ENCODE results near the gene GABARAP.
A peak's percentile ranks its signal among the peaks of the same experiment; 100 is the strongest.
"Not testable (repeated sequence)": the region's sequence is repeated elsewhere in the genome, so short reads cannot be mapped to it uniquely, and the experiment has no call there.

The GABARAP gene

DNA sequence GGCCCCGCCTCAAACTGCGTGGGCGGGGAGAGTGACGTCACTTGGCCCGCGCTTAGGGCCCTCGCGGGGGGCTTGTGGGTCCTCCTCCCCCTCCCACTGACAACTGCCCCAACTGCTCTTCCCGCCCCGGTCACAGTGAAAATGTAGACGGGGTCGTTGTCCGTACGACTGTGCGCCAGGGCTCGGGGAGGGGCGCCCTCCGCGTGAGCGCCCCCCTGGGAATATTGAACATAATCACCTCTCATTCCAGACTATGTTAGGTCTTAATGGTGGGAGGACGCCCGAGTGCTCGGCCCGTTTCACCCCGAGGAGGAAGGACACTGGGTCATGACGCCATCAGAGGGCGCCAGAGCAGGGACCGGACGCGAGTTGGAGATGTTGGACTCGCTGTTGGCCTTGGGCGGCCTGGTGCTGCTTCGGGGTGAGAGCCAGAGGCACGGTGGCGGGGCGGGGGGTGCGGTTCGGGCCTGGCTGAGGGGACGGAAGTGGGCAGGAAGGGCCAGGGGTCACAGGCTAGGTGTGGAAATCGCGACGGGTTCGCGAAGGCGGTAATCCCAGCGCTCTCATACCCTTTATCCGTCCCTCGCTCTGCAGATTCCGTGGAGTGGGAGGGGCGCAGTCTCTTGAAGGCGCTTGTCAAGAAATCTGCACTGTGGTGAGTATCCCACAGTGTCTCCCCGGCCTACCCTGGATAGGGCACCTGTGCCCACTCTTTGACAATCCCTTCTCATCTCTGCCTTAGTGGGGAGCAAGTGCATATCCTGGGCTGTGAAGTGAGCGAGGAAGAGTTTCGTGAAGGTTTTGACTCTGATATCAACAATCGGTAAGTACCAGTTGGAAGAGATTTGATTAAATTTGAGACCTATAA lies 10.2 kb upstream of the GABARAP start, which contains the start of gene ELP5:
TSS of gene ELP5 (plus strand) at position 40 of the 868 bp plus-strand sequence. CDS start at position 376, 336 bp downstream.
- no peak for DNase-seq (ENCODE audit: low spot score in 2 of 2)
- Mint-ChIP-seq H3K4me1 (peaks cover 26% of the 10 kb centered on the region), H3K4me3 (peak within 1 kb of the TSS; percentile 89), H3K9me3 (no peaks in the 10 kb centered on the region), H3K27ac (peak within 1 kb of the TSS; percentile 99), H3K27me3 (no peaks in the 10 kb centered on the region), H3K36me3 (peaks cover 18% of the 10 kb centered on the region)
- ATAC-seq (ENCODE audit: low read depth) = peak; percentile 62

DNA sequence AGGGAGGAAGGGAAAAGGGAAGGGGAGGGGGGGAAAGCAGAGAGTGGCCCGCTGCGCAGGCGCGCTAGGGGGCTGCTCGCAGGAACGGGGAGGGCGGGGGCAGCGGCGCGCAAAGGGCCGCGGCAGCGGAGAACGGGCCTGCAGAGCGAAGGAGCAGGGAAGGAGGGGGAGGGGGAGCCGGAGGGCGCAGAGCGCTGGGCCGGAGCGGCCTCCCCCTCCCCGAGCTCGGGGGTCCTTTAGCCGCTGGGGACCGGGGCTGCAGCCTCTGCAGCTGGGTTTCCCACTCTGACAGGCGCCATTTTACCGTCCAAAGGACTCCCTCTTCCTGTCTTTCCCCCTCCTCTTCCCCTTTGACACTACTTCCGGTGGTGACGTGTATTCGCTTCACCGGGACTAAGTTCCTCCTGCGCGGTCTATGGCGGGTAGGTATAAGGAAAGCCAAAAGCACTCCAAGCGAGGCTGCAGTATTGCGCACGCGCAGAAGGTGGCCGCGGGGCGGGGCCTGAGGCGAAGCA lies 9.5 kb upstream of the GABARAP start, which contains the start of gene CTDNEP1:
TSS of gene CTDNEP1 (minus strand) at position 74 of the 515 bp plus-strand sequence. CDS start 438 bp downstream, outside the sequence.
- ATAC-seq (ENCODE audit: low read depth) (peak; percentile 85), DNase-seq (ENCODE audit: low spot score in 2 of 2) (peak; percentile 99)
- peak within 1 kb of the TSS; percentile 99 for H3K27ac Mint-ChIP-seq
- peaks cover 26% of the 10 kb centered on the region for H3K4me1 Mint-ChIP-seq
- H3K27me3 Mint-ChIP-seq = no peaks in the 10 kb centered on the region
- peaks cover 17% of the 10 kb centered on the region for H3K36me3 Mint-ChIP-seq
- no peaks in the 10 kb centered on the region for H3K9me3 Mint-ChIP-seq
- peak within 1 kb of the TSS; percentile 89 for H3K4me3 Mint-ChIP-seq

DNA sequence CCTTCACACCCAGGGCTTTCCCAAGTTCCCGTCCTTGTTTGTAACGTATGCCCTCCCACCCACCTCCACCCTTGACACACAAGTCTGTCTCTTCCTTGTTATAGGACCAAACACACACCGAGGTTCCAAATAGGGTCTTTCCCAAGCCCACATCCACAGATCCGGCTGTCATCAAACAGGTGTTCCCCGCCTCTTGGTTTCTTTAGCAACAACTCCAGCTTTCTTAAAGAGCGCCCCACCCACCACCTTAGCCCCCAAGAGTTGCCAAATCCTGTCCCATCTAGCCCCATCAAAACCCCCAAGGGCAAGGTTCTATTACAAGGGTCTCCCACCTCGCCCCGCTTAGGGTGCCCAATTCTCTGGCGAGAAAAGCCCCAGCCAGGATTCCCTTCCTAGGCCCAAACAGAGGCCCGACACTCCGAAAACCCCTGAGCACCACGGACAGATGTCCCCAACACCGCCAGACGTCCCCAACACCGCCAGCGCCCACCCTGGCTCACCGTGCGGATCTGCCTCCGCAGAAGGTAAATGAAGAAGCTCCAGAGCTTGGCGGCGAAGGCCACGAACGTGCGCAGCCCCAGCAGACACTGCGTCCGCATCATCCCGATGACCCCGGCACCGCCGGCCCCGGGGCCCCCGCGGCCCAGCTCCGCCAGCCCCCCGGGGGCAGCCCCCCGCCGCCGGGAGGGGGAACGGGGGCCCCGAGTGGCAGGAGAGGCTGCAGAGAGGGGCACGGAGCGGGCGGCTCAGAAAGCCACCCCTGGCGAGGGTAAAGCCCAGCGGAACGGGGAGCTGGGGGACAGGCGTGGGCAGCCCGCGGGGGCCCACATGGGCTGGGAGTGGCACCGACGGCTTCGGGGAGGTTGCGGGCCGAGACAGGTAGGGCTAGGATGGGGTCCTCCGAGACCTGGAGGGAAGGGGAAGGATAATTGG lies 8.7 kb upstream of the GABARAP start:
- no peaks in the 10 kb centered on the region for H3K27me3 Mint-ChIP-seq
- DNase-seq (ENCODE audit: low spot score in 2 of 2) = peak in 1 of 2 donors; percentile 25
- peaks cover 26% of the 10 kb centered on the region for H3K4me1 Mint-ChIP-seq

DNA sequence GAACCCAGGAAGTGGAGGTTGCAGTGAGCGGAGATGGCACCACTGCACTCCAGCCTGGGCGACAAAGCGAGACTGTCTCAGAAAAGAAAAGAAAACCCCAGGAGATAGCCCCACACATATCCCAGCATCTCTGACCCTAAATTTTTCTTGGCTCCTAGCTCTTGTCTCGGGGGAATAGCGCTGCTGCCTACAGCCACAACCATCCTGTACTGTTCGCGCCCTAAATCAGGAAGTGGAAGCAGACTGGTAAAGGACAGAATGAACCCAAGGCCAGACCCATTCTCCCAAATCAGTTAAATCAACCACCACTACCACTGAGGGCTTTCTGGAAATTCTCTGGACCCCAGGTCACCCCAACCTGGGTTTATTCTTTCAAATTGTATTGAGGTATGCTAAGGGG lies 7.6 kb upstream of the GABARAP start:
- Mint-ChIP-seq H3K4me1 (peaks cover 26% of the 10 kb centered on the region), H3K36me3 (peaks cover 21% of the 10 kb centered on the region)

More for the DNA sequence above, 8.7 kb upstream of the GABARAP start:
- Mint-ChIP-seq H3K36me3 (peaks cover 20% of the 10 kb centered on the region), H3K4me3 (peak overlapping the region; percentile 89), H3K9me3 (no peaks in the 10 kb centered on the region), H3K27ac (peak overlapping the region; percentile 99)
- ATAC-seq (ENCODE audit: low read depth) = no peak

DNA sequence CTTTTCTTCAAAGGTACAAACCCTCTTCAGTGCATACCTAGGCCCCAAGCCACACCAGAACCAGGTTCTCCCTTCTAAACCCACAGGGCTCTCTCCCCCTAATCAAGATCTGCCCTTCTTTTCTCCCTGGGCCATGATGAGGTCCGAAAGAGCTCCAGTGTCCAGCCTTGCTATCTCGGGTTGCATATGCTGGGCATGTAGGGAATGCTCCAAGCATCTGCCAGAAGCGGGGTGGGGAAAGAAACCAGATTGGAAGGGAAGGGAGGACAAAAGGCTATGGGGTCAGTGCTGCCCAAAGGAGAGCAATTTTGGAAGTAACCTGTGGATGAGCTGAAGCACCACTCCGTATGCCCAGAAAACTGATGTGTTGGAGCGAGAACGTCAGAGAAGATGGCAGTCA lies 7.0 kb upstream of the GABARAP start:
- Mint-ChIP-seq H3K27ac (peak overlapping the region; percentile 99), H3K36me3 (peaks cover 19% of the 10 kb centered on the region), H3K27me3 (no peaks in the 10 kb centered on the region), H3K9me3 (no peaks in the 10 kb centered on the region), H3K4me1 (peaks cover 26% of the 10 kb centered on the region), H3K4me3 (peak overlapping the region; percentile 73)
- no peak for DNase-seq (ENCODE audit: low spot score in 2 of 2)
- ATAC-seq (ENCODE audit: low read depth) = no peak

More for the DNA sequence above, 7.6 kb upstream of the GABARAP start:
- Mint-ChIP-seq H3K9me3 (no peaks in the 10 kb centered on the region), H3K27me3 (no peaks in the 10 kb centered on the region), H3K4me3 (peak overlapping the region; percentile 89), H3K27ac (peak overlapping the region; percentile 99)
- DNase-seq (ENCODE audit: low spot score in 2 of 2) = no peak
- no peak for ATAC-seq (ENCODE audit: low read depth)

DNA sequence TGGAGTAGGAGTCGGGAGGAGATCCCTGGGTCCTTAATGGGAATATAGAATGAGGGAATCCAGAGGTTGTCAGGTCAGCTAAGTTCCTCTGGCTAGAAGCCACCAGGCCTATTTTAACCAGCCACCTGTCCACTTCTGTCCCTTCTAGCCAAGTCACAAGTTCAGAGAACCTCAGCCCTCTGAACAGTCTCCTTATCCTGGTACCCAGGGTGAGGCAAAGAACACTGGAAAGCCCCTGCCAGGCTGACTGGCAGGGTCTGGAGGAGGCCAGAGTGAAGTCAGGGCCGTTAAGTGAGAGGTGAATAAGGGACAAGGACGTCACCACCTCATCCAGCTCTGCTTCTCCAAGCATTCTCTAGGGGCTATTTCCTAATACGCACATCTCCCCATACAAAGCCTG lies 6.5 kb upstream of the GABARAP start:
- ATAC-seq (ENCODE audit: low read depth) (no peak), DNase-seq (ENCODE audit: low spot score in 2 of 2) (no peak)
- Mint-ChIP-seq H3K27ac (peak overlapping the region; percentile 99), H3K4me1 (peaks cover 26% of the 10 kb centered on the region), H3K27me3 (no peaks in the 10 kb centered on the region), H3K9me3 (no peaks in the 10 kb centered on the region), H3K36me3 (peaks cover 19% of the 10 kb centered on the region), H3K4me3 (no peak overlapping the region)

DNA sequence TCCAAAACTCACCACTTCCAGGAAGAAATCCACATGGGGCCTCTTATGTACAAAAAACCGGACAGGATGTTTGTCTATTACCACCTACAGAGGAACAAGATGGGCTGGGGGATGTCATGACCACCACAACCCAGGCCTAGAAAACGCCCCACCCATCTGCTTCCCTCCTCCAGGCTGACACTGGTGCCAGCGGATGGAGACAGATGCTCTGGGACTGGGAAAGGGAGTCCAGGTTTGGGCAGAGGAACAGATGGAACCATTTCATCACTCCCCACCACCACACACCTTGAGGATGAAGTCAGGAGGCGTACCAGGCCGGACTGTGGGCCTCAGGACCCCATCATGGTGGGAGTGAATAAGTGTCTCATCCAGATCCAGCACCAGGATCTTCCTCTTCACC lies 4.5 kb upstream of the GABARAP start:
- no peaks in the 10 kb centered on the region for H3K9me3 Mint-ChIP-seq
- no peak for ATAC-seq (ENCODE audit: low read depth)

DNA sequence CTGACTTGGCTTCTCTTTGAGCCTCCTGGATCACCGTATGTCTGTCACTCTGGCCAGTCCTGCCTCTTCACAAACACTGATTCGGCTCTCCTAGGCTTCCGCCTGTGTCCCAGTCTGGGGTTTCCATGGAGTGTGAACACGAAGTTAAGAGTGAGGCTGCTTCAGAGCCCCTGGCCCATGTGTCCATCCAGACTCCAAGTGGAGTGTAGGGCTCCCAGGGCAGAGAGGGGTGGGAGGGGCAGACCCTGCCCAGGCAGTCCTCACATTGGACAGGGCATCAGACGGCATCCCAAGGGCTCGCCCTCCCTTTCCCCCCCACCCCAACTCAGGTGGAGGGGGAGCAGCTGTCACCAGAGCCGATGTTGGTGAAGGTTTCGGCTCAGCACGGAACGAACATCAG lies 1.6 kb upstream of the GABARAP start:
- Mint-ChIP-seq H3K4me1 (peaks cover 33% of the 10 kb centered on the region), H3K27ac (peak overlapping the region; percentile 100), H3K36me3 (peaks cover 23% of the 10 kb centered on the region)
- not testable (repeated sequence) for H3K27me3 Mint-ChIP-seq; DNase-seq (ENCODE audit: low spot score in 2 of 2); ATAC-seq (ENCODE audit: low read depth); H3K4me3 Mint-ChIP-seq; H3K9me3 Mint-ChIP-seq

More for the DNA sequence above, 4.5 kb upstream of the GABARAP start:
- DNase-seq (ENCODE audit: low spot score in 2 of 2) = no peak
- peaks cover 13% of the 10 kb centered on the region for H3K36me3 Mint-ChIP-seq
- H3K4me1 Mint-ChIP-seq = peaks cover 23% of the 10 kb centered on the region
- no peaks in the 10 kb centered on the region for H3K27me3 Mint-ChIP-seq
- H3K27ac Mint-ChIP-seq = peak overlapping the region; percentile 11
- no peak overlapping the region for H3K4me3 Mint-ChIP-seq

DNA sequence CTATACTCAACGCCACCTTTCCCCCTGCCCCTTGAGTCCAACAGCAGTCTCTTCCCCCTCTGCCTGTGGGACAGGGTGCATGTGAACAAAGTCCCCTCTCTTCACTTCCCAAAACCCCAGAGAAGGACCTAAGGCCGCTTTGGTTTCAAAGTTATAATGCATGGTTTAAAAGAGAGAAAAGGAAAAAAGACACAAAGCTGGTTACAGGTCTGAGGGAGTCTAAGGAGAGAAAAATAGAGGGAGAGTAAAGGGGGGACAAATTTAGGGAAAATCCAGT lies 1.1 kb upstream of the GABARAP start:
- Mint-ChIP-seq H3K4me1 (peaks cover 29% of the 10 kb centered on the region), H3K27ac (peak overlapping the region; percentile 100), H3K4me3 (peak overlapping the region; percentile 100), H3K36me3 (peaks cover 23% of the 10 kb centered on the region), H3K27me3 (no peaks in the 10 kb centered on the region), H3K9me3 (no peaks in the 10 kb centered on the region)
- no peak for DNase-seq (ENCODE audit: low spot score in 2 of 2)
- ATAC-seq (ENCODE audit: low read depth) = no peak

DNA sequence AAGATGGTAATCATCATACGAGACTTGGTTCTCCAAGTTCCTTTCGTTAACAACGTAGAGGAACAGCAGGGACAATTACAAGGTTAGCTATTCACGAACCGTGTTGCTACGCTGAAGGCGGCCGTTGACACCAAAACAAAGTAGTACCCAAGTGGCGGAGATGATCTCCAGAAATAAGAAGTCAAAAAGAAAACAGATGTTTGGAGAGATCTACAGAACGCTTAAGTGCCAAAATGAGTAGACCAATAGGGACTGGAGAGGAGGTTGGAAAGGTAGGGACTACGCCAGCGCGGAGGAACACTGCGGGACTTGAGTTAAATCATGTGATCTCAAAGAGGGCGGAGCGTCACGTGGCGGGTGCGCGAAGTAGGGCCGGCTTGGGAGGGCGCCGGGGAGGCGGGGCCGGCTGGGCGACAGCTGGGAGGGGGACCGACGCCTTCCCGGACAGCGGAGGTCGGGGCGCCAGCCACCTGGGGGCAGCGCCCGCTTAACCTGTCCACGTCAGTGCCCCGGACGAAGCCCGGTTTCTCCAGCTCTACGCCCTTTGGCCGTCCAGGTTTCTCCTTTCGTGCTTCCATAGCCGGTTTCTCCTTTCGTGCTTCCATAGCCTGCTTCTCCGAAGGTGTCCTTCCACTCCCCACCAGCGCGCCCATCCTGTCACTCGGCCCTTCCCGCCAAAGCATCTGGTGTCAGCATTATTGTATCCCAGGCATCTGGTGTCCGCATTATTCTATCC lies 636 bp upstream of the GABARAP start:
- H3K36me3 Mint-ChIP-seq = peaks cover 24% of the 10 kb centered on the region

DNA sequence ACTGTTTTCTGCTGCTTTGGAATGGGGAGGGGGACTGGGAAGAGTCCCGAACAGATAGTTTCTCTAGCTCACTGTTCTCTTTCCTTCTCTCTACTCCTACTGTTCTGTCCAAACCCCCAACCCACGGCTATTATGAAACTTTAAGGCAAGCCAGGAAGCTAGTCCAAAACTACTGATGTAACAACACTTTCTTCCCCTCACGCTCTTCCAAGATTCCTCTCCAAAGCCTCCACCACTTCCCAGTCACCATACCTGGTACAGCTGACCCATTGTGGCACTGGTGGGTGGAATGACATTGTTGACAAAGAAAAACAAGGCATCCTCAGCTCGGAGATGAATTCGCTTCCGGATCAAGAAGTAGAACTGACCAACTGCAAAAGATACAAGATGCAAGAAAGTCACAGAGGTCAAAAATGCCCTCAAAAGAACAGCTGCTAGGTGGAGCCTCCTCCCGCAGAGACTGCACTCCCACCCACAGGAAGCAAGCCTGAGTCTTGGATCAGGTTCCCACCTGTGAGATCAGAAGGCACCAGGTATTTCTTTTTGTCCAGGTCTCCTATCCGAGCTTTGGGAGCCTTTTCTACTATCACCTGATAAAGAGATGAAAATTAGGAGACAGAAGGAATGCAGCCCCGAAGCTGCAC lies 1.0 kb downstream of the GABARAP start:
- ATAC-seq (ENCODE audit: low read depth) = no peak
- no peaks in the 10 kb centered on the region for H3K9me3 Mint-ChIP-seq
- peak overlapping the region; percentile 100 for H3K4me3 Mint-ChIP-seq
- DNase-seq (ENCODE audit: low spot score in 2 of 2) = no peak
- no peaks in the 10 kb centered on the region for H3K27me3 Mint-ChIP-seq
- H3K27ac Mint-ChIP-seq = peak overlapping the region; percentile 100
- peaks cover 35% of the 10 kb centered on the region for H3K4me1 Mint-ChIP-seq
- H3K36me3 Mint-ChIP-seq = peaks cover 22% of the 10 kb centered on the region

More for the DNA sequence above, 636 bp upstream of the GABARAP start:
- Mint-ChIP-seq H3K4me3 (peak overlapping the region; percentile 100), H3K4me1 (peaks cover 29% of the 10 kb centered on the region), H3K27me3 (no peaks in the 10 kb centered on the region), H3K9me3 (no peaks in the 10 kb centered on the region), H3K27ac (peak overlapping the region; percentile 100)
- ATAC-seq (ENCODE audit: low read depth) = peak; percentile 47
- peak; percentile 92 to 94 for DNase-seq (ENCODE audit: low spot score in 2 of 2)

DNA sequence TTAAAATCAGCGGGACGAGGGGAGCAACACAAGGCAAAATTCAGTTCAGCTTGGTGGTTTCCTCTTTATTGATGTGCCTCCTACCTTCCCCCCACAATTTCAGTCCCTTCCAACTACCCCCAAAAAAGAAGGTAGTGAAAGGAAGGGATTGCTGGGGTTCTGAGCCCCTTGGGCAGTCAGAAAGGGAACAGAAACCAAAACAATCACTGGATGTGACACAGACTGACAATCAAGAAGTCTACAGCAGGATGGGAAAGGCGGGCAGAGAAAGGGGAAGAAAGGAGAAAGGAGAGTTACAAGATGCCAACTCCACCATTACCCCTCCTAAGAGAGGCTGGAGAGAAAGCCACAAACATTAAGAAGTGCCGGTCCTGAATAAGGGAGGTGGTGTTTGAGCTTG lies 1.9 kb downstream of the GABARAP start:
- H3K4me3 Mint-ChIP-seq = peak overlapping the region; percentile 100
- ATAC-seq (ENCODE audit: low read depth) (no peak), DNase-seq (ENCODE audit: low spot score in 2 of 2) (no peak)
- no peaks in the 10 kb centered on the region for H3K9me3 Mint-ChIP-seq
- peaks cover 22% of the 10 kb centered on the region for H3K36me3 Mint-ChIP-seq
- peak overlapping the region; percentile 100 for H3K27ac Mint-ChIP-seq
- H3K27me3 Mint-ChIP-seq = no peaks in the 10 kb centered on the region
- peaks cover 42% of the 10 kb centered on the region for H3K4me1 Mint-ChIP-seq

Measured in memory B cell (primary cell).